Ascending aorta (tissue), 2 donors: Measurements from ENCODE around the gene SLFN13. TPM values are rescaled to one million over a fixed set of nuclear protein-coding genes. Genes with fewer than 3 reads are reported as not detected.

Source experiments
- DNase-seq, 2 donors: peaks; one replicate each; pipeline ENCODE4 v3.0.0-alpha.2; 2019; ENCODE audit warnings: low spot score in 2 of 2
- H3K27ac ChIP-seq, 2 donors: fragments of 200-600 bp; sonication (generic); one replicate each; pipeline ENCODE4 v1.5.1; 2016 to 2017; ENCODE audit warnings: mild to moderate bottlenecking in 1 of 2
- H3K27me3 ChIP-seq: fragments of 200-600 bp; sonication (generic); one replicate; pipeline ENCODE4 v1.5.1; 2017
- H3K36me3 ChIP-seq, 2 donors: fragments of 200-600 bp; sonication (generic); one replicate each; pipeline ENCODE4 v1.5.1; 2016
- H3K4me1 ChIP-seq, 2 donors: fragments of 200-600 bp; sonication (generic); one replicate each; pipeline ENCODE4 v1.5.1; 2016 to 2017; ENCODE audit warnings: mild to moderate bottlenecking in 1 of 2
- H3K4me3 ChIP-seq, 2 donors: fragments of 200-600 bp; sonication (generic); one replicate each; pipeline ENCODE4 v1.5.1; 2016 to 2017; ENCODE audit warnings: mild to moderate bottlenecking in 1 of 2
- H3K9me3 ChIP-seq, 2 donors: fragments of 200-600 bp; sonication (generic); one replicate each; pipeline ENCODE4 v1.5.1; 2016
- CTCF ChIP-seq, 3 experiments: fragments of 200-600 bp in 2 of 3; fragments of 450-650 bp in 1 of 3; sonication (generic) in 2 of 3; IDR thresholded peaks; one replicate each; pipeline ENCODE4 v1.5.1; 2016 to 2019; ENCODE audit warnings: antibody characterized with exemption in 3 of 3, mild to moderate bottlenecking in 1 of 3, moderate library complexity in 1 of 3
- intact Hi-C: fragments of 100-400 bp; cut with DNase I; formaldehyde crosslinking; loops from one replicate; pipeline ENCODE4 v1.15.1; 2023
- total RNA-seq: library from RNA; depleted of rRNA; stranded (reverse); fragments of >200 nt; gene quantifications from one replicate; pipeline ENCODE4 v1.1.0, GENCODE V29; 2016

SLFN13 gene
- total RNA-seq, 1 donor from 2014 or later: 7.1 TPM

GRCh38 chr17:35448899-35449227 is 297 bp upstream of the SLFN13 start:
- intact Hi-C loops: loop anchor here (2.0 to 5.0 kb wide), 3 partner anchors 16 to 118 kb away; partner anchors contain the start of genes SLFN11 and SLFN12
- Histone ChIP-seq H3K27ac (peak overlapping the region in 1 of 2 donors; percentile 71), H3K4me1 (peaks cover 0 to 9% of the 10 kb centered on the region in 2 donors), H3K4me3 (peak overlapping the region; percentile 69 to 96), H3K9me3 (no peaks in the 10 kb centered on the region), H3K36me3 (no peaks in the 10 kb centered on the region), H3K27me3 (no peaks in the 10 kb centered on the region)
- no peak for TF ChIP-seq CTCF (IDR thresholded peaks at IDR 0.05)
- no peak for DNase-seq

GRCh38 chr17:35447499-35447898 is 1.1 kb downstream of the SLFN13 start:
- intact Hi-C loops: loop anchor here (5.0 kb wide), 2 partner anchors 75 to 120 kb away; partner anchors contain the start of gene SLFN11
- Histone ChIP-seq H3K36me3 (no peaks in the 10 kb centered on the region), H3K27me3 (no peaks in the 10 kb centered on the region), H3K4me3 (peak overlapping the region in 1 of 2 donors; percentile 96), H3K9me3 (no peaks in the 10 kb centered on the region), H3K27ac (peak overlapping the region in 1 of 2 donors; percentile 71), H3K4me1 (peaks cover 0 to 9% of the 10 kb centered on the region in 2 donors)
- TF ChIP-seq CTCF (IDR thresholded peaks at IDR 0.05): no peak
- no peak for DNase-seq

GRCh38 chr17:35438433-35438832 is 10.1 kb downstream of the SLFN13 start:
- Histone ChIP-seq H3K9me3 (no peaks in the 10 kb centered on the region), H3K36me3 (no peaks in the 10 kb centered on the region), H3K4me1 (peaks cover 0 to 6% of the 10 kb centered on the region in 2 donors), H3K27me3 (no peaks in the 10 kb centered on the region), H3K27ac (no peak overlapping the region), H3K4me3 (no peak overlapping the region)
- DNase-seq: no peak
- TF ChIP-seq CTCF (IDR thresholded peaks at IDR 0.05): no peak
- intact Hi-C loops: loop anchor here (10.0 kb wide), 1 partner anchor 276 kb away; no protein-coding TSS in a partner anchor

GRCh38 chr17:35433075-35433894 is 15.3 kb downstream of the SLFN13 start:
- Histone ChIP-seq H3K4me3 (peak overlapping the region; percentile 68 to 70), H3K27ac (peak overlapping the region; percentile 84 to 91), H3K36me3 (no peaks in the 10 kb centered on the region), H3K4me1 (peaks cover 0 to 19% of the 10 kb centered on the region in 2 donors), H3K27me3 (no peaks in the 10 kb centered on the region), H3K9me3 (no peaks in the 10 kb centered on the region)
- DNase-seq: peak; percentile 62 to 94
- intact Hi-C loops: loop anchor here (1.0 to 10.0 kb wide), 5 partner anchors 16 to 1180 kb away; partner anchors contain the start of genes SLFN13, SLFN5 and TAF15
- TF ChIP-seq CTCF (IDR thresholded peaks at IDR 0.05): peak in 2 of 3 experiments; percentile 16 to 23

GRCh38 chr17:35432176-35433074 is 16.1 kb downstream of the SLFN13 start, which contains the start of gene SLFN12:
TSS of gene SLFN12 (minus strand) at chr17:35432500. CDS start at chr17:35423028, 9,472 bp downstream.
- Histone ChIP-seq H3K36me3 (no peaks in the 10 kb centered on the region), H3K27ac (peak within 1 kb of the TSS; percentile 84 to 91), H3K27me3 (no peaks in the 10 kb centered on the region), H3K4me1 (peaks cover 0 to 19% of the 10 kb centered on the region in 2 donors), H3K4me3 (peak within 1 kb of the TSS; percentile 68 to 70), H3K9me3 (no peaks in the 10 kb centered on the region)
- TF ChIP-seq CTCF (IDR thresholded peaks at IDR 0.05): no peak
- intact Hi-C loops: loop anchor here (1.0 to 10.0 kb wide), 6 partner anchors 16 to 1180 kb away; partner anchors contain the start of genes SLFN11, SLFN13, SLFN5 and TAF15
- DNase-seq: peak in 1 of 2 donors; percentile 85
